HPDE6-E6E7 (cell line): ENCODE results near the gene PTAFR.

Experiments used
- DNase-seq: peaks from one replicate; pipeline ENCODE4 v3.0.0; 2011; ENCODE audit warnings: missing footprints; ENCODE audit errors: extremely low spot score

Gene PTAFR

GRCh38 chr1:28175955-28176485, 470 bp downstream of the PTAFR start:
- DNase-seq: no peak

GRCh38 chr1:28173980-28174297, 2.6 kb downstream of the PTAFR start:
- DNase-seq: no peak

GRCh38 chr1:28173151-28173979, 3.1 kb downstream of the PTAFR start:
- no peak for DNase-seq

- no peak for DNase-seq
Measured at GRCh38 chr1:28172713-28173150, 3.8 kb downstream of the PTAFR start.

GRCh38 chr1:28171246-28171645, 5.2 kb downstream of the PTAFR start:
- DNase-seq: no peak

- no peak for DNase-seq
Measured at GRCh38 chr1:28170001-28170596, 6.4 kb downstream of the PTAFR start.

GRCh38 chr1:28163496-28164161, 12.9 kb downstream of the PTAFR start:
- DNase-seq: no peak

GRCh38 chr1:28162151-28162550, 14.3 kb downstream of the PTAFR start:
- DNase-seq: no peak

GRCh38 chr1:28161751-28162150, 14.7 kb downstream of the PTAFR start:
- DNase-seq: no peak

- no peak for DNase-seq
Measured at GRCh38 chr1:28160782-28161266, 15.7 kb downstream of the PTAFR start.

- no peak for DNase-seq
Measured at GRCh38 chr1:28159680-28160079, 16.8 kb downstream of the PTAFR start.

- DNase-seq: no peak
Measured at GRCh38 chr1:28159243-28159642, 17.2 kb downstream of the PTAFR start.

- DNase-seq: no peak
Measured at GRCh38 chr1:28157894-28158293, 18.6 kb downstream of the PTAFR start.

GRCh38 chr1:28156821-28157220, 19.7 kb downstream of the PTAFR start:
- DNase-seq: no peak

- no peak for DNase-seq
Measured at GRCh38 chr1:28155628-28156027, 20.9 kb downstream of the PTAFR start.

- DNase-seq: no peak
Measured at GRCh38 chr1:28154078-28154594, 22.4 kb downstream of the PTAFR start.

- no peak for DNase-seq
Measured at GRCh38 chr1:28150125-28150780, 26.2 kb downstream of the PTAFR start.

GRCh38 chr1:28148880-28149195, 27.7 kb downstream of the PTAFR start:
- no peak for DNase-seq

GRCh38 chr1:28147264-28148094, 29.0 kb downstream of the PTAFR start:
- DNase-seq: no peak

GRCh38 chr1:28145728-28146127, 30.8 kb downstream of the PTAFR start:
- DNase-seq: no peak
